Osteocyte (in vitro differentiated cells): Measurements from ENCODE around the gene CARD11. TPM values are rescaled to one million over a fixed set of nuclear protein-coding genes. Genes with fewer than 3 reads are reported as not detected.

Experiments
- DNase-seq: peaks from one replicate; pipeline ENCODE4 v3.0.0; 2021; ENCODE audit warnings: mixed read lengths; ENCODE audit not compliant: unreplicated experiment; ENCODE audit errors: extremely low spot score
- H3K27ac Mint-ChIP-seq: one replicate; pipeline ENCODE4 v1.8.0; 2021; ENCODE audit warnings: mild to moderate bottlenecking, mixed read lengths; ENCODE audit not compliant: unreplicated experiment
- H3K27me3 Mint-ChIP-seq: one replicate; pipeline ENCODE4 v1.8.0; 2021; ENCODE audit warnings: mixed read lengths; ENCODE audit not compliant: unreplicated experiment
- H3K36me3 Mint-ChIP-seq: one replicate; pipeline ENCODE4 v1.8.0; 2021; ENCODE audit warnings: mixed read lengths; ENCODE audit not compliant: unreplicated experiment
- H3K4me1 Mint-ChIP-seq: one replicate; pipeline ENCODE4 v1.8.0; 2021; ENCODE audit warnings: mixed read lengths; ENCODE audit not compliant: unreplicated experiment
- H3K4me3 Mint-ChIP-seq: one replicate; pipeline ENCODE4 v1.8.0; 2021; ENCODE audit warnings: mild to moderate bottlenecking, moderate library complexity, mixed read lengths; ENCODE audit not compliant: unreplicated experiment
- H3K9me3 Mint-ChIP-seq: one replicate; pipeline ENCODE4 v1.8.0; 2021; ENCODE audit warnings: mixed read lengths; ENCODE audit not compliant: unreplicated experiment
- CTCF ChIP-seq: fragments of 200-600 bp; sonication (generic); IDR thresholded peaks from 2 replicates; pipeline ENCODE4 v1.5.0; 2021; ENCODE audit warnings: antibody characterized with exemption, mild to moderate bottlenecking, moderate library complexity
- total RNA-seq: library from RNA; stranded (reverse); gene quantifications from 2 replicates; pipeline ENCODE4 v1.2.1, GENCODE V29; 2021

CARD11 gene
- total RNA-seq, 1 donor from 2014 or later, result 0.24 TPM

- no peaks in the 10 kb centered on the region for H3K36me3 Mint-ChIP-seq
- H3K27ac Mint-ChIP-seq, result no peak overlapping the region
- H3K9me3 Mint-ChIP-seq, result peaks cover 21% of the 10 kb centered on the region
- TF ChIP-seq CTCF, result no peak
- peaks cover 55% of the 10 kb centered on the region for H3K27me3 Mint-ChIP-seq
- DNase-seq, result no peak
- no peak overlapping the region for H3K4me3 Mint-ChIP-seq
- no peaks in the 10 kb centered on the region for H3K4me1 Mint-ChIP-seq
Measured at GRCh38 chr7:3066506-3066905, 22.8 kb upstream of the CARD11 start.

- Mint-ChIP-seq H3K4me1 (no peaks in the 10 kb centered on the region), H3K9me3 (peaks cover 18% of the 10 kb centered on the region), H3K4me3 (no peak overlapping the region), H3K27me3 (peaks cover 63% of the 10 kb centered on the region), H3K27ac (no peak overlapping the region), H3K36me3 (no peaks in the 10 kb centered on the region)
- no peak for DNase-seq
- peak; percentile 47 for TF ChIP-seq CTCF
Measured at GRCh38 chr7:3065724-3066143, 22.1 kb upstream of the CARD11 start.

- DNase-seq, result no peak
- Mint-ChIP-seq H3K4me3 (no peak overlapping the region), H3K27ac (no peak overlapping the region), H3K9me3 (peaks cover 9% of the 10 kb centered on the region), H3K27me3 (peaks cover 61% of the 10 kb centered on the region), H3K4me1 (no peaks in the 10 kb centered on the region), H3K36me3 (no peaks in the 10 kb centered on the region)
- no peak for TF ChIP-seq CTCF
Measured at GRCh38 chr7:3064067-3064466, 20.4 kb upstream of the CARD11 start.

- Mint-ChIP-seq H3K27ac (no peak overlapping the region), H3K4me3 (no peak overlapping the region), H3K27me3 (peaks cover 57% of the 10 kb centered on the region), H3K4me1 (no peaks in the 10 kb centered on the region), H3K9me3 (peaks cover 9% of the 10 kb centered on the region), H3K36me3 (no peaks in the 10 kb centered on the region)
- DNase-seq, result no peak
- TF ChIP-seq CTCF, result no peak
Measured at GRCh38 chr7:3063016-3063753, 19.5 kb upstream of the CARD11 start.

GRCh38 chr7:3057066-3057420 is 13.4 kb upstream of the CARD11 start:
- Mint-ChIP-seq H3K4me3 (no peak overlapping the region), H3K9me3 (peaks cover 9% of the 10 kb centered on the region), H3K27ac (no peak overlapping the region), H3K4me1 (no peaks in the 10 kb centered on the region), H3K36me3 (no peaks in the 10 kb centered on the region), H3K27me3 (peaks cover 58% of the 10 kb centered on the region)
- no peak for DNase-seq
- no peak for TF ChIP-seq CTCF
